ENCODE data around the gene LCP2.

GRCh38 chr5:170266570-170267381 is 30.8 kb downstream of the LCP2 start:
- no peak for TF ChIP-seq CTCF (IDR thresholded peaks at IDR 0.05; ENCODE audit: borderline replicate concordance, extremely low read depth, low read length, poor library complexity, severe bottlenecking)
- TF ChIP-seq EZH2 (IDR thresholded peaks at IDR 0.05; ENCODE audit: borderline replicate concordance, low read depth, low read length, severe bottlenecking): no peak

All from DND-41 (cell line).